Astrocyte (in vitro differentiated cells and primary cell): ENCODE results near the gene NPAS3. TPM values are rescaled to one million over a fixed set of nuclear protein-coding genes. Genes with fewer than 3 reads are reported as not detected.

Source experiments
- DNase-seq: peaks from one replicate; pipeline ENCODE4 v3.0.0-alpha.2; 2010; ENCODE audit warnings: low read depth
- FAIRE-seq: peaks from 2 replicates; lab custom pipeline; 2011; peaks lifted over from hg19 to GRCh38; lab: Jason Lieb, UNC
- H2AFZ ChIP-seq: 2 replicates; pipeline ENCODE4 v1.6.0; 2012; ENCODE audit warnings: low read depth, low read length, inconsistent platforms
- H3K27ac ChIP-seq: 2 replicates; pipeline ENCODE4 v1.5.1; 2011; ENCODE audit warnings: low read depth, low read length, inconsistent platforms
- H3K27me3 ChIP-seq: 2 replicates; pipeline ENCODE4 v1.6.0; 2011; ENCODE audit warnings: low read length, inconsistent platforms; ENCODE audit not compliant: insufficient read depth
- H3K36me3 ChIP-seq: 2 replicates; pipeline ENCODE4 v1.5.1; 2011; ENCODE audit warnings: low read length, inconsistent platforms; ENCODE audit not compliant: insufficient read depth
- H3K4me1 ChIP-seq: 2 replicates; pipeline ENCODE4 v1.5.1; 2011; ENCODE audit warnings: low read length, inconsistent platforms; ENCODE audit not compliant: insufficient read depth
- H3K4me2 ChIP-seq: 2 replicates; pipeline ENCODE4 v1.6.0; 2012; ENCODE audit warnings: low read length, inconsistent platforms
- H3K4me3 ChIP-seq: 2 replicates; pipeline ENCODE4 v1.5.1; 2011; ENCODE audit warnings: low read depth, mild to moderate bottlenecking, low read length, inconsistent platforms; ENCODE audit not compliant: insufficient read depth
- H3K79me2 ChIP-seq: 2 replicates; pipeline ENCODE4 v1.6.0; 2012; ENCODE audit warnings: mild to moderate bottlenecking, low read length, inconsistent platforms; ENCODE audit not compliant: insufficient read depth
- H3K9ac ChIP-seq: 2 replicates; pipeline ENCODE4 v1.6.0; 2012; ENCODE audit warnings: mild to moderate bottlenecking, low read length, inconsistent platforms
- H3K9me3 ChIP-seq: 2 replicates; pipeline ENCODE4 v1.5.1; 2012; ENCODE audit warnings: low read depth, mild to moderate bottlenecking, low read length, inconsistent platforms; ENCODE audit not compliant: insufficient read depth
- H4K20me1 ChIP-seq: 2 replicates; pipeline ENCODE4 v1.6.0; 2012; ENCODE audit warnings: low read length, inconsistent platforms; ENCODE audit not compliant: insufficient read depth
- H3K27ac Mint-ChIP-seq: one replicate; pipeline ENCODE4 v1.8.0; 2021; ENCODE audit warnings: mild to moderate bottlenecking, mixed read lengths; ENCODE audit not compliant: unreplicated experiment
- H3K27me3 Mint-ChIP-seq: one replicate; pipeline ENCODE4 v1.8.0; 2021; ENCODE audit warnings: low read depth, mixed read lengths; ENCODE audit not compliant: unreplicated experiment
- H3K36me3 Mint-ChIP-seq: one replicate; pipeline ENCODE4 v1.8.0; 2021; ENCODE audit warnings: low read depth, mixed read lengths; ENCODE audit not compliant: unreplicated experiment
- H3K4me1 Mint-ChIP-seq: one replicate; pipeline ENCODE4 v1.8.0; 2021; ENCODE audit warnings: low read depth, mixed read lengths; ENCODE audit not compliant: unreplicated experiment
- H3K4me3 Mint-ChIP-seq: one replicate; pipeline ENCODE4 v1.8.0; 2021; ENCODE audit warnings: mild to moderate bottlenecking, moderate library complexity, mixed read lengths; ENCODE audit not compliant: unreplicated experiment
- H3K9me3 Mint-ChIP-seq: one replicate; pipeline ENCODE4 v1.8.0; 2021; ENCODE audit warnings: mild to moderate bottlenecking, mixed read lengths; ENCODE audit not compliant: unreplicated experiment
- CTCF ChIP-seq: IDR thresholded peaks from 2 replicates; pipeline ENCODE4 v1.5.1; 2011; ENCODE audit warnings: low read depth, mild to moderate bottlenecking, inconsistent platforms, low read length, moderate library complexity; ENCODE audit not compliant: insufficient read depth
- EZH2 ChIP-seq: IDR thresholded peaks from 2 replicates; pipeline ENCODE4 v1.6.1; 2012; ENCODE audit warnings: mild to moderate bottlenecking, low read length, inconsistent platforms; ENCODE audit not compliant: insufficient read depth
- total RNA-seq: library from RNA; stranded (reverse); gene quantifications from 2 replicates; pipeline ENCODE4 v1.2.1, GENCODE V29; 2021

Gene NPAS3
- total RNA-seq, 1 donor from 2014 or later = 2.6 TPM

- H3K27ac Mint-ChIP-seq = no peak overlapping the region
- H3K4me1 Mint-ChIP-seq = no peaks in the 10 kb centered on the region
- no peaks in the 10 kb centered on the region for H3K9me3 Mint-ChIP-seq
- Histone ChIP-seq H2AFZ (no peak overlapping the region), H4K20me1 (no peaks in the 10 kb centered on the region), H3K27ac (no peak overlapping the region), H3K79me2 (no peaks in the 10 kb centered on the region), H3K9me3 (no peaks in the 10 kb centered on the region), H3K4me3 (no peak overlapping the region), H3K4me1 (peaks cover 5% of the 10 kb centered on the region), H3K27me3 (no peaks in the 10 kb centered on the region), H3K4me2 (peak overlapping the region; percentile 54), H3K9ac (no peak overlapping the region), H3K36me3 (no peaks in the 10 kb centered on the region)
- FAIRE-seq (no peak), DNase-seq (peak; percentile 69)
- TF ChIP-seq EZH2 (no peak), CTCF (no peak)
- H3K4me3 Mint-ChIP-seq = no peak overlapping the region
- H3K27me3 Mint-ChIP-seq = no peaks in the 10 kb centered on the region
- H3K36me3 Mint-ChIP-seq = no peaks in the 10 kb centered on the region
These were observed 88.3 kb downstream of the NPAS3 start for GRCh38 chr14:33026850-33027430.

DNA sequence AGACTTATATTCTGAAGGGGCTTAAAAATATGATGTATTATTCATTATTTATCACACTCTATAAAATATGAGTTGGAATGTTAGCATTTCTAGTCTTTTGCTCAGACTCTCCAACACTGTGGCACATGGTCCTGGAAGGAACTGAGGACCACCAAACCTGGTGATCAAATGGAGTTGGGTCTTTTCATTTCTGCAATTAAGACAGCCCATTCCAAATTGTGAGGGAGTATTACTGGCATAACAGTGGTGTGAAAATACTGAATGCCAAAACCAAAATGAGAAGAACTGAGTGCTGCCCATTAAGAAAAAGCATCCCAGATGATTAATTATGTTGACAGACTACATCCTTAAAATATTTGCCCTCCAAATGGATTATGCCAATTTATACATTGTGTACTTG is 90.8 kb downstream of the NPAS3 start:
- H3K4me2 ChIP-seq = no peak overlapping the region
- TF ChIP-seq CTCF (no peak), EZH2 (no peak)
- Mint-ChIP-seq H3K27ac (no peak overlapping the region), H3K36me3 (no peaks in the 10 kb centered on the region), H3K4me1 (no peaks in the 10 kb centered on the region), H3K9me3 (no peaks in the 10 kb centered on the region), H3K27me3 (no peaks in the 10 kb centered on the region), H3K4me3 (no peak overlapping the region)
- H3K79me2 ChIP-seq = no peaks in the 10 kb centered on the region
- no peak overlapping the region for H3K27ac ChIP-seq
- no peaks in the 10 kb centered on the region for H4K20me1 ChIP-seq
- DNase-seq = no peak
- FAIRE-seq = no peak
- H3K9me3 ChIP-seq = no peaks in the 10 kb centered on the region
- peaks cover 5% of the 10 kb centered on the region for H3K4me1 ChIP-seq
- no peaks in the 10 kb centered on the region for H3K36me3 ChIP-seq
- no peak overlapping the region for H3K9ac ChIP-seq
- H2AFZ ChIP-seq = no peak overlapping the region
- H3K27me3 ChIP-seq = no peaks in the 10 kb centered on the region
- H3K4me3 ChIP-seq = no peak overlapping the region

DNA sequence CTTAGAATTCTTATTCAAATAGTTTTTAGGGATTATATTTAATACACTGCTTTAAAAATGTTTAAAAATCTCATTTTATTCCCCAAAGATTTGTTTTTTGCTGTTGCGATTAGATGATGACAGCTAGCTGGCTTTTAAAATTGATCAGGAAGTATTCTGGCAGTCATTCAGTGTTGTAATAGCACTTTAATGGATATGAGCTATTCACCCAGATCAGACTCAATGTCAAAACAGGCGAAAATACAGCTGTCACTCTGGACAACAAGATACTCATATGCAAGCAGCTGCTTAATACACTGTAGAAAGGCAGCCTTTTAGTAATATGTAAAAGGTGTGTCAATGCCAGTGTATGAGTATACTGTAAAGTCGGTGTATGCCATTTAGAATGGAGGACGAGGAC is 91.7 kb downstream of the NPAS3 start:
- Mint-ChIP-seq H3K4me1 (no peaks in the 10 kb centered on the region), H3K36me3 (no peaks in the 10 kb centered on the region), H3K27ac (no peak overlapping the region), H3K27me3 (no peaks in the 10 kb centered on the region), H3K9me3 (no peaks in the 10 kb centered on the region), H3K4me3 (no peak overlapping the region)
- no peak overlapping the region for H3K27ac ChIP-seq
- DNase-seq (no peak), FAIRE-seq (no peak)
- no peak for TF ChIP-seq CTCF
- no peak for TF ChIP-seq EZH2
- H3K27me3 ChIP-seq = no peaks in the 10 kb centered on the region
- H3K9ac ChIP-seq = no peak overlapping the region
- H3K4me1 ChIP-seq = peaks cover 5% of the 10 kb centered on the region
- H3K79me2 ChIP-seq = no peaks in the 10 kb centered on the region
- no peaks in the 10 kb centered on the region for H3K36me3 ChIP-seq
- H3K4me2 ChIP-seq = no peak overlapping the region
- no peaks in the 10 kb centered on the region for H4K20me1 ChIP-seq
- H3K4me3 ChIP-seq = no peak overlapping the region
- H2AFZ ChIP-seq = no peak overlapping the region
- no peaks in the 10 kb centered on the region for H3K9me3 ChIP-seq
